ENCODE measurements around the gene GARNL3. TPM values are rescaled to one million over a fixed set of nuclear protein-coding genes. Genes with fewer than 3 reads are reported as not detected.

GARNL3 gene
- polyA plus RNA-seq, 1 donor from 2014 or later: 1.3 TPM

- Mint-ChIP-seq H3K9me3 (no peaks in the 10 kb centered on the region), H3K27me3 (no peaks in the 10 kb centered on the region), H3K27ac (peak overlapping the region; percentile 82 to 93 (median 92)), H3K4me3 (peak overlapping the region; percentile 84 to 94 (median 93)), H3K4me1 (peaks cover 27 to 30% (median 27%) of the 10 kb centered on the region in 3 donors), H3K36me3 (no peaks in the 10 kb centered on the region)
Observed at GRCh38 chr9:127225801-127226625, 38.6 kb upstream of the GARNL3 start.

- H3K4me3 Mint-ChIP-seq: no peak overlapping the region
- no peak overlapping the region for H3K27ac Mint-ChIP-seq
- H3K36me3 Mint-ChIP-seq: peaks cover 1% of the 10 kb centered on the region
- H3K4me1 Mint-ChIP-seq: peaks cover 1 to 10% (median 7%) of the 10 kb centered on the region in 3 donors
- H3K27me3 Mint-ChIP-seq: no peaks in the 10 kb centered on the region
- H3K9me3 Mint-ChIP-seq: no peaks in the 10 kb centered on the region
Observed at GRCh38 chr9:127229691-127230417, 34.7 kb upstream of the GARNL3 start.

- peaks cover 0 to 1% (median 0%) of the 10 kb centered on the region in 3 donors for H3K4me1 Mint-ChIP-seq
- H3K36me3 Mint-ChIP-seq: peaks cover 1% of the 10 kb centered on the region
- H3K27me3 Mint-ChIP-seq: no peaks in the 10 kb centered on the region
- H3K27ac Mint-ChIP-seq: no peak overlapping the region
- no peaks in the 10 kb centered on the region for H3K9me3 Mint-ChIP-seq
- no peak overlapping the region for H3K4me3 Mint-ChIP-seq
Observed at GRCh38 chr9:127231666-127232065, 32.9 kb upstream of the GARNL3 start.

GRCh38 chr9:127232833-127233549 is 31.6 kb upstream of the GARNL3 start:
- Mint-ChIP-seq H3K9me3 (no peaks in the 10 kb centered on the region), H3K27ac (no peak overlapping the region), H3K27me3 (no peaks in the 10 kb centered on the region), H3K4me1 (no peaks in the 10 kb centered on the region), H3K36me3 (peaks cover 5% of the 10 kb centered on the region), H3K4me3 (no peak overlapping the region)

- no peak overlapping the region for H3K4me3 Mint-ChIP-seq
- H3K36me3 Mint-ChIP-seq: peaks cover 5% of the 10 kb centered on the region
- no peaks in the 10 kb centered on the region for H3K4me1 Mint-ChIP-seq
- H3K27me3 Mint-ChIP-seq: no peaks in the 10 kb centered on the region
- H3K27ac Mint-ChIP-seq: no peak overlapping the region
- H3K9me3 Mint-ChIP-seq: no peaks in the 10 kb centered on the region
Observed at GRCh38 chr9:127233550-127233949, 31.0 kb upstream of the GARNL3 start.

GRCh38 chr9:127233989-127234388 is 30.6 kb upstream of the GARNL3 start:
- H3K4me1 Mint-ChIP-seq: no peaks in the 10 kb centered on the region
- H3K36me3 Mint-ChIP-seq: peaks cover 5% of the 10 kb centered on the region
- no peaks in the 10 kb centered on the region for H3K9me3 Mint-ChIP-seq
- H3K27ac Mint-ChIP-seq: no peak overlapping the region
- no peaks in the 10 kb centered on the region for H3K27me3 Mint-ChIP-seq
- H3K4me3 Mint-ChIP-seq: no peak overlapping the region

- H3K36me3 Mint-ChIP-seq: peaks cover 5% of the 10 kb centered on the region
- no peak overlapping the region for H3K4me3 Mint-ChIP-seq
- no peaks in the 10 kb centered on the region for H3K4me1 Mint-ChIP-seq
- H3K27me3 Mint-ChIP-seq: no peaks in the 10 kb centered on the region
- no peaks in the 10 kb centered on the region for H3K9me3 Mint-ChIP-seq
- H3K27ac Mint-ChIP-seq: no peak overlapping the region
Observed at GRCh38 chr9:127237801-127238200, 26.8 kb upstream of the GARNL3 start.

GRCh38 chr9:127241354-127241753 is 23.2 kb upstream of the GARNL3 start:
- H3K27ac Mint-ChIP-seq: no peak overlapping the region
- H3K4me3 Mint-ChIP-seq: no peak overlapping the region
- peaks cover 4% of the 10 kb centered on the region for H3K36me3 Mint-ChIP-seq
- H3K27me3 Mint-ChIP-seq: no peaks in the 10 kb centered on the region
- no peaks in the 10 kb centered on the region for H3K9me3 Mint-ChIP-seq
- peaks cover 7 to 10% (median 10%) of the 10 kb centered on the region in 3 donors for H3K4me1 Mint-ChIP-seq

GRCh38 chr9:127244609-127245601 is 19.7 kb upstream of the GARNL3 start:
- Mint-ChIP-seq H3K27me3 (no peaks in the 10 kb centered on the region), H3K9me3 (no peaks in the 10 kb centered on the region), H3K27ac (peak overlapping the region; percentile 30 to 89 (median 80)), H3K4me1 (peaks cover 7 to 10% (median 10%) of the 10 kb centered on the region in 3 donors), H3K4me3 (peak overlapping the region; percentile 89 to 96 (median 94)), H3K36me3 (no peaks in the 10 kb centered on the region)

GRCh38 chr9:127245637-127246164 is 18.9 kb upstream of the GARNL3 start:
- Mint-ChIP-seq H3K4me3 (peak overlapping the region; percentile 89 to 96 (median 94)), H3K27me3 (no peaks in the 10 kb centered on the region), H3K27ac (no peak overlapping the region), H3K36me3 (no peaks in the 10 kb centered on the region), H3K9me3 (no peaks in the 10 kb centered on the region), H3K4me1 (peaks cover 7 to 11% (median 10%) of the 10 kb centered on the region in 3 donors)

GRCh38 chr9:127248241-127248640 is 16.3 kb upstream of the GARNL3 start:
- Mint-ChIP-seq H3K9me3 (no peaks in the 10 kb centered on the region), H3K36me3 (no peaks in the 10 kb centered on the region), H3K27me3 (no peaks in the 10 kb centered on the region)

GRCh38 chr9:127249877-127250276 is 14.7 kb upstream of the GARNL3 start:
- Mint-ChIP-seq H3K4me3 (no peak overlapping the region), H3K27me3 (no peaks in the 10 kb centered on the region), H3K9me3 (no peaks in the 10 kb centered on the region), H3K4me1 (peaks cover 5 to 7% (median 7%) of the 10 kb centered on the region in 3 donors), H3K36me3 (peaks cover 2% of the 10 kb centered on the region), H3K27ac (no peak overlapping the region)

More at GRCh38 chr9:127248241-127248640, 16.3 kb upstream of the GARNL3 start:
- Mint-ChIP-seq H3K4me1 (peaks cover 7 to 11% (median 10%) of the 10 kb centered on the region in 3 donors), H3K27ac (no peak overlapping the region), H3K4me3 (no peak overlapping the region)

- Mint-ChIP-seq H3K36me3 (peaks cover 2% of the 10 kb centered on the region), H3K4me1 (peaks cover 0 to 2% (median 0%) of the 10 kb centered on the region in 3 donors), H3K27ac (no peak overlapping the region), H3K4me3 (no peak overlapping the region), H3K9me3 (peaks cover 0 to 2% (median 0%) of the 10 kb centered on the region in 3 donors), H3K27me3 (no peaks in the 10 kb centered on the region)
Observed at GRCh38 chr9:127250896-127251391, 13.6 kb upstream of the GARNL3 start.
